22Rv1 (cell line): ENCODE data around the gene E2F3.

ENCODE experiments used
- H3K27ac ChIP-seq: fragments of 450-650 bp; 2 replicates; pipeline ENCODE4 v1.5.1; 2017
- ZFX ChIP-seq: fragments of 450-650 bp; IDR thresholded peaks from 2 replicates; pipeline ENCODE4 v1.6.1; 2017; ENCODE audit warnings: antibody characterized with exemption, borderline replicate concordance
- TF ChIP-seq, protein P1 (sequence below): fragments of 450-650 bp; IDR thresholded peaks from 2 replicates; pipeline ENCODE4 v1.5.1; 2017; ENCODE audit warnings: mild to moderate bottlenecking

E2F3 gene

GRCh38 chr6:20434766-20435165 is 33.1 kb downstream of the E2F3 start:
- no peak for TF ChIP-seq ZFX
- TF ChIP-seq, protein P1, sequence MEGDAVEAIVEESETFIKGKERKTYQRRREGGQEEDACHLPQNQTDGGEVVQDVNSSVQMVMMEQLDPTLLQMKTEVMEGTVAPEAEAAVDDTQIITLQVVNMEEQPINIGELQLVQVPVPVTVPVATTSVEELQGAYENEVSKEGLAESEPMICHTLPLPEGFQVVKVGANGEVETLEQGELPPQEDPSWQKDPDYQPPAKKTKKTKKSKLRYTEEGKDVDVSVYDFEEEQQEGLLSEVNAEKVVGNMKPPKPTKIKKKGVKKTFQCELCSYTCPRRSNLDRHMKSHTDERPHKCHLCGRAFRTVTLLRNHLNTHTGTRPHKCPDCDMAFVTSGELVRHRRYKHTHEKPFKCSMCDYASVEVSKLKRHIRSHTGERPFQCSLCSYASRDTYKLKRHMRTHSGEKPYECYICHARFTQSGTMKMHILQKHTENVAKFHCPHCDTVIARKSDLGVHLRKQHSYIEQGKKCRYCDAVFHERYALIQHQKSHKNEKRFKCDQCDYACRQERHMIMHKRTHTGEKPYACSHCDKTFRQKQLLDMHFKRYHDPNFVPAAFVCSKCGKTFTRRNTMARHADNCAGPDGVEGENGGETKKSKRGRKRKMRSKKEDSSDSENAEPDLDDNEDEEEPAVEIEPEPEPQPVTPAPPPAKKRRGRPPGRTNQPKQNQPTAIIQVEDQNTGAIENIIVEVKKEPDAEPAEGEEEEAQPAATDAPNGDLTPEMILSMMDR = no peak
- H3K27ac ChIP-seq = no peak overlapping the region

DNA sequence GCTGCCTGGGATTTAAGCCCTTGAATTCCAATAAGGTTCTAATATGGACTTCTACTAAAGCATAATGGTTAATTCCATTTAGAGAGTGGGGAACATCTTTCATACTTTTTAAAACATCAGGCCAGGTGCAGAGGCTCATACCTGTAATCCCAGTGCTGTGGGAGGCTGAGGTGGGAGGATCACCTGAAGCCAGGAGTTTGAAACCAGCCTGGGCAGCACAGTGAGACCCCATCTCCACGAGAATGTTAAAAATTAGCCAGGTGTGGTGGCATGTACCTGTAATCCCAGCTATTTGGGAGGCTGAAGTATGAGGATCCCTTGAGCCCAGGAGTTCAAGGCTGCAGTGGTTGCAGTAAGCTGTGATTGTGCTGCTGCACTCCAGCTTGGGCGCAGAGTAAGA is 35.0 kb downstream of the E2F3 start:
- no peak overlapping the region for H3K27ac ChIP-seq

DNA sequence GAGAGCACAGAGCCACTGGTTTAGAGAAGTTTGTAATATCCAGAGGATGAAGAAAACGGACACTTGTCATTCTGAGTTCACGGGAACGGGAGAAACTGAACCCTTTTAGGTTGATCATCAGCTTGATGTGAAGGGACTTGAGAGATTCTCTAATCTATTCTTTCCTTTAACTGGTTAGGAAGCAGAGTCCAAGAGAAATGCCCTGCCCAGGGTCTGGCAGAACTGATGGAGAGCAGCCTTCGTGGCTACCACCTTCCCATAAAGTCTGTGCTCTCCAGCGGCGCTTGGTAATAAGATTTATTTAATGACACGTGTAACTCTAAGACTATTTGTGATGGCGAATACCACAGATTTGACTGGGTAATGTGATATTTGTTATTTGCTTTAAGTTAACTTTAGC is 36.0 kb downstream of the E2F3 start:
- no peak for TF ChIP-seq ZFX
- TF ChIP-seq, protein P1 = no peak
- H3K27ac ChIP-seq = no peak overlapping the region

More for the DNA sequence above, 35.0 kb downstream of the E2F3 start:
- TF ChIP-seq, protein P1 = no peak
- TF ChIP-seq ZFX = no peak

GRCh38 chr6:20438462-20439070 is 36.9 kb downstream of the E2F3 start:
- no peak overlapping the region for H3K27ac ChIP-seq
- no peak for TF ChIP-seq ZFX
- TF ChIP-seq, protein P1 = no peak

DNA sequence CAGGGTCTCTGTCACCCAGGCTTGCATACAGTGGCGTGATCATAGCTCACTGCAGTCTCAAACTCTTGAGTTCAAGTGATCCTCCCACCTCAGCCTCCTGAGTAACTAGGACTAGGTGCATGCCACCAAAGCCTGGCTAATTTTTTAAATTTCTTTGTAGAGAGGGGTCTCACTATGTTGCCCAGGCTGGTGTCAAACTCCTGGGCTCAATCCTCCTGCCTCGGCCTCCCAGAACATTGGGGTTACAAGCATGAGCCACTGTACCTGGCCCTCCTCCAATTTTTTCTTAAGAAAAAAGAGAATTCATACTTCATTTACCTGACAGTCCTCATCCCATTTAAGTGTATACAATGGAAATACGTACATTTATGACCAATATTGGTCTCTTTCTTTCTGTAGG is 37.9 kb downstream of the E2F3 start:
- no peak for TF ChIP-seq ZFX
- TF ChIP-seq, protein P1 = no peak
- H3K27ac ChIP-seq = no peak overlapping the region

DNA sequence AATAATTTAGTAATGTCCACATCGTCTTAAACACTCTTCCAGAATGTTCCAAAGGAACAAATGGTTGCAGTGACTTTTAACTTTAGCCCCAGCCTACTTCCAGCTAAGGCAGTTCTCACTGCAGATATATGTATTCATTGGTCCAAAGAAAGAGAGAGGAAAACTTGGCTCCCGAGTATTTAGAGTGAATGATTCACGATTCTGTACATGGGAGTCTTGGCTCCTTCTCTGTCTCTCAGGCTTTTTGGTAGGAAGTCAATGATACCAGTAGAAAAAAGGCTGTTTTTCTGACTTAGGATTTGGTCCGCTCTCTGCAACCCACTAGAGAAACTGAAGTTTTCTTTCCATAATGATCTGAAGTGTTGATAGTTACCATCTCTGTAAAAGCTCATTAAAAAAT is 38.6 kb downstream of the E2F3 start:
- H3K27ac ChIP-seq = no peak overlapping the region
- TF ChIP-seq, protein P1 = no peak
- TF ChIP-seq ZFX = no peak

DNA sequence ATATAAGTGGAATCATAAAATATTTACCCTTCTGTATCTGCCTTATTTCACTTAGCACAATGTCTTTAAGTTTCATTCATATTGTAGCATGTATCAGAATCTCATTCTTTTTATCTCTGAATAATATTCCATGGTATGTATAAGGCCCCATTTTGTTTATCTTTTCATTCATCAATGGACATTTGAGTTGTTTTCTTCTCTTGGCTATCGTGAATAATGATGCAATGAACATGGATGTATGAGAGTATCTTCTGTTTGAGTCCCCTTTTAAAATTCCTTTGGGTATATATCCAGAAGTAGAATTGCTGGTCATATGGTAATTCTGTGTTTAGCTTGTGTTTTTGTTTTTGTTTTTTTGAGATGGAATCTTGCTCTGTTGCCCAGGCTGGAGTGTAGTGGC is 39.6 kb downstream of the E2F3 start:
- no peak for TF ChIP-seq ZFX
- TF ChIP-seq, protein P1 = no peak
- no peak overlapping the region for H3K27ac ChIP-seq
